Measurements from ENCODE around the gene DNAI4. TPM values are rescaled to one million over a fixed set of nuclear protein-coding genes. Genes with fewer than 3 reads are reported as not detected.
A peak's percentile ranks its signal among the peaks of the same experiment; 100 is the strongest.

Gene DNAI4
- total RNA-seq, 1 experiment from 2014 or later: 7.2 TPM

- in situ Hi-C loops (cut with HindIII; ENCODE audit: low pct_unique_long_range_greater_than_20kb, low sequenced_read_pairs): no loop called here
- intact Hi-C loops (cut with micrococcal nuclease; ENCODE audit: unreplicated experiment): no loop called here
- ChIA-PET CTCF (no interaction called here), POLR2A (no interaction called here)
- peaks cover 12% of the 10 kb centered on the region for H3K36me3 ChIP-seq (ENCODE audit: control insufficient read depth, insufficient read depth, low read length)
- no peaks in the 10 kb centered on the region for H3K27me3 ChIP-seq (ENCODE audit: control insufficient read depth, insufficient read depth, low read length)
- no peaks in the 10 kb centered on the region for H3K9me3 ChIP-seq (ENCODE audit: control insufficient read depth, insufficient read depth, low read depth, low read length)
- TF ChIP-seq SIN3A (IDR thresholded peaks at IDR 0.05; ENCODE audit: borderline replicate concordance, insufficient read depth, low read depth, low read length): no peak
- TF ChIP-seq TCF7L2 (IDR thresholded peaks at IDR 0.05; ENCODE audit: low read depth, low read length): no peak
- TF ChIP-seq POLR2AphosphoS5 (IDR thresholded peaks at IDR 0.05; ENCODE audit: low read depth, low read length): no peak
- TF ChIP-seq, protein P1, sequence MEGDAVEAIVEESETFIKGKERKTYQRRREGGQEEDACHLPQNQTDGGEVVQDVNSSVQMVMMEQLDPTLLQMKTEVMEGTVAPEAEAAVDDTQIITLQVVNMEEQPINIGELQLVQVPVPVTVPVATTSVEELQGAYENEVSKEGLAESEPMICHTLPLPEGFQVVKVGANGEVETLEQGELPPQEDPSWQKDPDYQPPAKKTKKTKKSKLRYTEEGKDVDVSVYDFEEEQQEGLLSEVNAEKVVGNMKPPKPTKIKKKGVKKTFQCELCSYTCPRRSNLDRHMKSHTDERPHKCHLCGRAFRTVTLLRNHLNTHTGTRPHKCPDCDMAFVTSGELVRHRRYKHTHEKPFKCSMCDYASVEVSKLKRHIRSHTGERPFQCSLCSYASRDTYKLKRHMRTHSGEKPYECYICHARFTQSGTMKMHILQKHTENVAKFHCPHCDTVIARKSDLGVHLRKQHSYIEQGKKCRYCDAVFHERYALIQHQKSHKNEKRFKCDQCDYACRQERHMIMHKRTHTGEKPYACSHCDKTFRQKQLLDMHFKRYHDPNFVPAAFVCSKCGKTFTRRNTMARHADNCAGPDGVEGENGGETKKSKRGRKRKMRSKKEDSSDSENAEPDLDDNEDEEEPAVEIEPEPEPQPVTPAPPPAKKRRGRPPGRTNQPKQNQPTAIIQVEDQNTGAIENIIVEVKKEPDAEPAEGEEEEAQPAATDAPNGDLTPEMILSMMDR (IDR thresholded peaks at IDR 0.05): no peak
- TF ChIP-seq, protein P2, sequence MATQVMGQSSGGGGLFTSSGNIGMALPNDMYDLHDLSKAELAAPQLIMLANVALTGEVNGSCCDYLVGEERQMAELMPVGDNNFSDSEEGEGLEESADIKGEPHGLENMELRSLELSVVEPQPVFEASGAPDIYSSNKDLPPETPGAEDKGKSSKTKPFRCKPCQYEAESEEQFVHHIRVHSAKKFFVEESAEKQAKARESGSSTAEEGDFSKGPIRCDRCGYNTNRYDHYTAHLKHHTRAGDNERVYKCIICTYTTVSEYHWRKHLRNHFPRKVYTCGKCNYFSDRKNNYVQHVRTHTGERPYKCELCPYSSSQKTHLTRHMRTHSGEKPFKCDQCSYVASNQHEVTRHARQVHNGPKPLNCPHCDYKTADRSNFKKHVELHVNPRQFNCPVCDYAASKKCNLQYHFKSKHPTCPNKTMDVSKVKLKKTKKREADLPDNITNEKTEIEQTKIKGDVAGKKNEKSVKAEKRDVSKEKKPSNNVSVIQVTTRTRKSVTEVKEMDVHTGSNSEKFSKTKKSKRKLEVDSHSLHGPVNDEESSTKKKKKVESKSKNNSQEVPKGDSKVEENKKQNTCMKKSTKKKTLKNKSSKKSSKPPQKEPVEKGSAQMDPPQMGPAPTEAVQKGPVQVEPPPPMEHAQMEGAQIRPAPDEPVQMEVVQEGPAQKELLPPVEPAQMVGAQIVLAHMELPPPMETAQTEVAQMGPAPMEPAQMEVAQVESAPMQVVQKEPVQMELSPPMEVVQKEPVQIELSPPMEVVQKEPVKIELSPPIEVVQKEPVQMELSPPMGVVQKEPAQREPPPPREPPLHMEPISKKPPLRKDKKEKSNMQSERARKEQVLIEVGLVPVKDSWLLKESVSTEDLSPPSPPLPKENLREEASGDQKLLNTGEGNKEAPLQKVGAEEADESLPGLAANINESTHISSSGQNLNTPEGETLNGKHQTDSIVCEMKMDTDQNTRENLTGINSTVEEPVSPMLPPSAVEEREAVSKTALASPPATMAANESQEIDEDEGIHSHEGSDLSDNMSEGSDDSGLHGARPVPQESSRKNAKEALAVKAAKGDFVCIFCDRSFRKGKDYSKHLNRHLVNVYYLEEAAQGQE (IDR thresholded peaks at IDR 0.05; ENCODE audit: insufficient read depth in 1 of 2, low read depth in 2 of 2, low read length in 1 of 2): no peak
- H3K4me3 ChIP-seq (ENCODE audit: low read depth in 2 of 2, low read length in 2 of 2): peak overlapping the region; percentile 97 to 99
- H3K27ac ChIP-seq (ENCODE audit: low read length): peak overlapping the region; percentile 98
- peaks cover 38% of the 10 kb centered on the region for H3K4me1 ChIP-seq (ENCODE audit: control insufficient read depth, insufficient read depth, low read length)
- BruUV-seq (replicated peaks): no TSS peak
- no peak for DNase-seq (ENCODE audit: low read depth, low spot score)
- no peak for ATAC-seq
Observed at GRCh38 chr1:66925944-66926343, 1.3 kb upstream of the DNAI4 start.

DNA sequence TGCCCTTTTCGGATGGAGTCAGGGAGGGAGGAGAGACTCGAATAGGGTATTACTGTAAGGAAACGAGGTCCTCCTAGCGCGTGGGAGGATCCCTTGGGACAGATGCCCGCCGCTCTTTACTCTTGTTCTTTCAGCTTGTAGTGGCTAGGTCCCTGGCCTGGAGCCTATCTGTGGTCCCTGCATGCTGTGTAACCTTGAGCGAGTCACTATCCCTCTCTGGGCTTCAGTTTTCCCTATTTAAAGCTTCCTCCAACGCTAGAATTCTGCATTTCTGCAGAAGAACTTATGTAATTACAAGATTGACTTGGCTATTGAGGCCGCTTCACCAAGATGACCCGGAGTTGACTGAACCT, 878 bp upstream of the DNAI4 start:
- Histone ChIP-seq H3K4me3 (ENCODE audit: low read depth in 2 of 2, low read length in 2 of 2) (peak overlapping the region; percentile 97 to 99), H3K27me3 (ENCODE audit: control insufficient read depth, insufficient read depth, low read length) (no peaks in the 10 kb centered on the region), H3K36me3 (ENCODE audit: control insufficient read depth, insufficient read depth, low read length) (peaks cover 12% of the 10 kb centered on the region), H3K9me3 (ENCODE audit: control insufficient read depth, insufficient read depth, low read depth, low read length) (no peaks in the 10 kb centered on the region), H3K27ac (ENCODE audit: low read length) (peak overlapping the region; percentile 98), H3K4me1 (ENCODE audit: control insufficient read depth, insufficient read depth, low read length) (peaks cover 38% of the 10 kb centered on the region)
- TF ChIP-seq POLR2AphosphoS5 (IDR thresholded peaks at IDR 0.05; ENCODE audit: low read depth, low read length): no peak
- TF ChIP-seq TCF7L2 (IDR thresholded peaks at IDR 0.05; ENCODE audit: low read depth, low read length): no peak
- TF ChIP-seq, protein P1 (IDR thresholded peaks at IDR 0.05): no peak
- TF ChIP-seq SIN3A (IDR thresholded peaks at IDR 0.05; ENCODE audit: borderline replicate concordance, insufficient read depth, low read depth, low read length): no peak
- TF ChIP-seq, protein P2 (IDR thresholded peaks at IDR 0.05; ENCODE audit: insufficient read depth in 1 of 2, low read depth in 2 of 2, low read length in 1 of 2): no peak
- ChIA-PET CTCF (interaction anchor here (0.8 kb wide), 1 partner anchor 9 kb away, joined by 4 read pairs; no protein-coding TSS in a partner anchor), POLR2A (no interaction called here)
- ATAC-seq (peak; percentile 7), DNase-seq (ENCODE audit: low read depth, low spot score) (no peak)
- in situ Hi-C loops (cut with HindIII; ENCODE audit: low pct_unique_long_range_greater_than_20kb, low sequenced_read_pairs) (no loop called here), intact Hi-C loops (cut with micrococcal nuclease; ENCODE audit: unreplicated experiment) (no loop called here)
- BruUV-seq (replicated peaks): no TSS peak

Data from Panc1 (cell line).